ENCODE data around the gene ATP1B1. TPM values are rescaled to one million over a fixed set of nuclear protein-coding genes. Genes with fewer than 3 reads are reported as not detected.

The ATP1B1 gene
- total RNA-seq, 1 experiment from 2014 or later: 118 TPM

- Histone ChIP-seq H3K4me1 (ENCODE audit: control insufficient read depth, insufficient read depth, low read length) (no peaks in the 10 kb centered on the region), H3K4me3 (ENCODE audit: low read depth in 2 of 2, low read length in 2 of 2) (no peak overlapping the region), H3K36me3 (ENCODE audit: control insufficient read depth, insufficient read depth, low read length) (no peaks in the 10 kb centered on the region), H3K27me3 (ENCODE audit: control insufficient read depth, insufficient read depth, low read length) (no peaks in the 10 kb centered on the region), H3K27ac (ENCODE audit: low read length) (no peak overlapping the region), H3K9me3 (ENCODE audit: control insufficient read depth, insufficient read depth, low read depth, low read length) (no peaks in the 10 kb centered on the region)
- CTCF ChIA-PET: no interaction called here
- POLR2A ChIA-PET: interaction anchor here (0.5 kb wide), 1 partner anchor 1456 kb away, joined by 8 read pairs; the partner anchor contains the start of gene RCSD1
- DNase-seq (ENCODE audit: low read depth, low spot score) (no peak), ATAC-seq (no peak)
- TF ChIP-seq POLR2AphosphoS5 (IDR thresholded peaks at IDR 0.05; ENCODE audit: low read depth, low read length) (no peak), REST (IDR thresholded peaks at IDR 0.05; ENCODE audit: insufficient read depth in 1 of 2, low read depth in 2 of 2, low read length in 1 of 2) (no peak), CTCF (IDR thresholded peaks at IDR 0.05) (no peak), SIN3A (IDR thresholded peaks at IDR 0.05; ENCODE audit: borderline replicate concordance, insufficient read depth, low read depth, low read length) (no peak), TCF7L2 (IDR thresholded peaks at IDR 0.05; ENCODE audit: low read depth, low read length) (no peak)
- no TSS peak for BruUV-seq (replicated peaks)
- in situ Hi-C loops (cut with HindIII; ENCODE audit: low pct_unique_long_range_greater_than_20kb, low sequenced_read_pairs) (no loop called here), intact Hi-C loops (cut with micrococcal nuclease; ENCODE audit: unreplicated experiment) (no loop called here)
Measured at GRCh38 chr1:169086603-169087455, 19.7 kb upstream of the ATP1B1 start.

- Histone ChIP-seq H3K9me3 (ENCODE audit: control insufficient read depth, insufficient read depth, low read depth, low read length) (no peaks in the 10 kb centered on the region), H3K36me3 (ENCODE audit: control insufficient read depth, insufficient read depth, low read length) (no peaks in the 10 kb centered on the region), H3K27me3 (ENCODE audit: control insufficient read depth, insufficient read depth, low read length) (no peaks in the 10 kb centered on the region), H3K27ac (ENCODE audit: low read length) (no peak overlapping the region), H3K4me3 (ENCODE audit: low read depth in 2 of 2, low read length in 2 of 2) (no peak overlapping the region), H3K4me1 (ENCODE audit: control insufficient read depth, insufficient read depth, low read length) (no peaks in the 10 kb centered on the region)
- POLR2A ChIA-PET: no interaction called here
- CTCF ChIA-PET: no interaction called here
- intact Hi-C loops (cut with micrococcal nuclease; ENCODE audit: unreplicated experiment): no loop called here
- DNase-seq (ENCODE audit: low read depth, low spot score) (no peak), ATAC-seq (no peak)
- no TSS peak for BruUV-seq (replicated peaks)
- no peak for TF ChIP-seq SIN3A (IDR thresholded peaks at IDR 0.05; ENCODE audit: borderline replicate concordance, insufficient read depth, low read depth, low read length)
- TF ChIP-seq CTCF (IDR thresholded peaks at IDR 0.05): no peak
- TF ChIP-seq REST (IDR thresholded peaks at IDR 0.05; ENCODE audit: insufficient read depth in 1 of 2, low read depth in 2 of 2, low read length in 1 of 2): no peak
- TF ChIP-seq TCF7L2 (IDR thresholded peaks at IDR 0.05; ENCODE audit: low read depth, low read length): no peak
- no peak for TF ChIP-seq POLR2AphosphoS5 (IDR thresholded peaks at IDR 0.05; ENCODE audit: low read depth, low read length)
- in situ Hi-C loops (cut with HindIII; ENCODE audit: low pct_unique_long_range_greater_than_20kb, low sequenced_read_pairs): no loop called here
Measured at GRCh38 chr1:169087876-169088275, 18.6 kb upstream of the ATP1B1 start.
